Omental fat pad (tissue), 4 donors: ENCODE data around the gene INPP5A. TPM values are rescaled to one million over a fixed set of nuclear protein-coding genes. Genes with fewer than 3 reads are reported as not detected.
A peak's percentile ranks its signal among the peaks of the same experiment; 100 is the strongest.

Source experiments
- ATAC-seq: fragments of 150-250 bp; one replicate; pipeline ENCODE4 v1.9.1; 2016; ENCODE audit warnings: mild to moderate bottlenecking, moderate library complexity; ENCODE audit not compliant: low FRiP score
- DNase-seq: peaks from one replicate; pipeline ENCODE4 v3.0.0-alpha.2; 2019; ENCODE audit warnings: low spot score
- CTCF ChIP-seq, 3 donors: fragments of 450-650 bp; IDR thresholded peaks; one replicate each; pipeline ENCODE4 v1.5.1; 2016 to 2017; ENCODE audit warnings: antibody characterized with exemption in 3 of 3, mild to moderate bottlenecking in 3 of 3, moderate library complexity in 2 of 3
- total RNA-seq, 4 donors: library from RNA; depleted of rRNA; stranded (reverse); fragments of >200 nt; gene quantifications; one replicate each; pipeline ENCODE4 v1.1.0, GENCODE V29; 2016

Gene INPP5A
- total RNA-seq, 4 donors from 2014 or later = 34.1 to 49.3 (median 43.3) TPM

DNA sequence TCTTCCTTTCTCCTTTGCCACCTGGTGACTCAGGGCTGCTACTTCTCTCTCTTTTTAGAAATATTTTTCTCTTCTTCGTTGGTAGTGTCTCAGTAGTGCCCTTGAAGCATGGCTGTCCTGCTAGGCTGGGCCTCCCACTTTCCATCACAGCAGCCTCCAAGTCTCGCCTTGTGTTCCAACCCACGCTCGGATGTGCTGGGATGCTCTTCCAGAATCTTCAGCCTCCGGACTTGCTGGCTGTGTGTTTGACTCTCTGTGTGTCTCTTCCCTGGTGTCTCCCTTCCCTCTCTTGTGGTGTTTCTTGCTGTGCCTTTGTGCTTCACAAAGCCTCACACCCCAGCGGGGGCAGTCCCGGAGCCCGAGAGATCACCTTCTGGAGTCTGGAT is 100.5 kb downstream of the INPP5A start:
- no peak for ATAC-seq
- no peak for TF ChIP-seq CTCF (IDR thresholded peaks at IDR 0.05)
- DNase-seq = no peak

GRCh38 chr10:132639470-132639869 is 101.9 kb downstream of the INPP5A start:
- no peak for TF ChIP-seq CTCF (IDR thresholded peaks at IDR 0.05)
- DNase-seq (no peak), ATAC-seq (no peak)

- DNase-seq = peak; percentile 5
- no peak for TF ChIP-seq CTCF (IDR thresholded peaks at IDR 0.05)
- ATAC-seq = no peak
Observed at GRCh38 chr10:132640326-132641125, 102.9 kb downstream of the INPP5A start.

DNA sequence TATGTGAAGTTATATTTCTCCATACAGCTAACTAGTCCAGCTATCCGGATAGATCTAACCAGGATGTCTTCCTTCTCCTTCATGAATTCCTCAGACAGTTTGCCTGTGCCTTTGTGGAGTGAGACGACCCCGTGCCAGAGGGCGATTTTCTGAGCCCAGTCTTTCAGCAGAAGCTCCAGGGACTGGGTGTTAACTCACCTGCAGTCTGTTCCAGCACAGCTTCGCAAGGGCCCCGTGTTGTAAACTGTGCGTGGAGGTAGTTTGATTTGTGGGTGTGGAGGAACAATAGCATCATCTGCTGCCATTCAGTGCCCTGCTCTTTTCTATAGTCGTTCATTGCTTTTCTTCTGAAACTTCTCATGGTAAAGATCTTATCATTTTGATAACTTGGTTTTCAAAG is 103.8 kb downstream of the INPP5A start:
- ATAC-seq = no peak
- DNase-seq = no peak
- no peak for TF ChIP-seq CTCF (IDR thresholded peaks at IDR 0.05)

DNA sequence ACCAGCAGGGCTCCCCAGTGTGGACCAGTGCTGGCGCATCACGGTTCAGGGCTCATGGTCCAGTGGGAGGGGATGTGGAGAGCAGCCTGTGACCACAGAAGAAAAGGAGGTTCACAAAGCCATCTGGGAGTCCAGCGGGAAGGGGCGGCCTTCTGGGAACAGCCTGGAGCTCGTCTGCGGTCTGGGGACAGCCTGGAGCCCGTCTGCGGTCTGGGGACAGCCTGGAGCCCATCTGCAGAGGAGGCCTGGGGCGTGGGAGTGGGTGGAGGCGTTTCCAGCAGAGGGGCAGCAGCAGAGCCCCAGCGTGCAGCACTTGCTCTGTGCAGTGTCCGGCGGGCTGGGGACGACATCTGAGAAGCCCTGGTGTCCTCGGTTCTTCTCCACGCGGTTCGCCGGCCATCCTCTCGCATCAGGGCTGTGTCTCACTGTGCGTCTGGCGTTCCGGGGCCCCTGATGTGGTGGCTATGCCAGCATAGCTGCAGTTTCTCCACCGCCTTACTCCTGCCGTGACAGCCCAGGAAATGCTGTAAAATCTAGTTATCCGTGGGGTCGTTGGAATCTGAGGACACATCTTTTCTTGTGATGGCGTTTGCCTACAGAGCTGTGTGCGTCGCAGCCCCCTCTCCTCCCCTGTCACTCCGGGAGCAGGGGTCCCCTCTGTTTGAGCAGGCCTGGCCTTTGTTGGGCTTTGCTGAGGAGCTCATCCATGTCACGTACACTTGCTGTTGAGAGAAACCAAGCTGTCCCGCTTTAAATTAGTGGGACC is 104.6 kb downstream of the INPP5A start:
- DNase-seq (peak; percentile 18), ATAC-seq (no peak)
- no peak for TF ChIP-seq CTCF (IDR thresholded peaks at IDR 0.05)

DNA sequence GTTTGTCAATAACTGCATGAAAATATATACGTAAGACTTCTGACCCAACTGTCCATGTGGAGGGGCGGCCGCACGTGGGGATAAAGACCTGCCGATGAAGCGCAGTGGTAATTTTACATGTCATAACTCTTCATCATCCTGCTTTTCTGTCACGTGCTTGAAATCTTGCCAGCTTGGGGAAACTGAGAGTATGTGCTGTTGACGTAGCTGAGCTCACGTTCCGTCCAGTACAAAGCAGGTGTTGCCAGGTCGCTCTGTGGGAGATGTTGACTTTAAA is 105.1 kb downstream of the INPP5A start:
- TF ChIP-seq CTCF (IDR thresholded peaks at IDR 0.05) = no peak
- ATAC-seq = no peak
- DNase-seq = no peak
